ENCODE results near the gene LCK.

LCK gene

GRCh38 chr1:32247983-32248889 lies 2.8 kb upstream of the LCK start (continued):
- 0 out of 2 replicates have a peak, but pooled peaks have one; percentile 13 for TF ChIP-seq ZNF280D (tag by site-specific recombination; IDR thresholded peaks at IDR 0.05)
- TF ChIP-seq YY1 (tag by site-specific recombination; IDR thresholded peaks at IDR 0.05): no peak
- no peak for TF ChIP-seq ZNF391 (tag by site-specific recombination; IDR thresholded peaks at IDR 0.05; ENCODE audit: borderline replicate concordance, low read depth)
- no peak for TF ChIP-seq ZNF16 (tag by site-specific recombination; IDR thresholded peaks at IDR 0.05; ENCODE audit: low read depth)
- no peak for TF ChIP-seq ZNF366 (tag by site-specific recombination; conservative IDR thresholded peaks at IDR 0.05)
- TF ChIP-seq ZNF416 (tag by site-specific recombination; IDR thresholded peaks at IDR 0.05): no peak
- peak; percentile 88 for TF ChIP-seq ZNF600 (tag by site-specific recombination; IDR thresholded peaks at IDR 0.05)
- no peak for TF ChIP-seq ZNF488 (tag by site-specific recombination; IDR thresholded peaks at IDR 0.05)
- no peak for TF ChIP-seq ZNF292 (tag by site-specific recombination; IDR thresholded peaks at IDR 0.05; ENCODE audit: borderline replicate concordance, low read depth)
- TF ChIP-seq ZNF561 (tag by site-specific recombination; IDR thresholded peaks at IDR 0.05; ENCODE audit: borderline replicate concordance): no peak; the same call in 1 of the 2 replicates
- no peak for TF ChIP-seq ATF2 (tag by site-specific recombination; IDR thresholded peaks at IDR 0.05; ENCODE audit: low read depth)
- TF ChIP-seq ZNF114 (tag by site-specific recombination; IDR thresholded peaks at IDR 0.05): no peak
- TF ChIP-seq, protein P1, sequence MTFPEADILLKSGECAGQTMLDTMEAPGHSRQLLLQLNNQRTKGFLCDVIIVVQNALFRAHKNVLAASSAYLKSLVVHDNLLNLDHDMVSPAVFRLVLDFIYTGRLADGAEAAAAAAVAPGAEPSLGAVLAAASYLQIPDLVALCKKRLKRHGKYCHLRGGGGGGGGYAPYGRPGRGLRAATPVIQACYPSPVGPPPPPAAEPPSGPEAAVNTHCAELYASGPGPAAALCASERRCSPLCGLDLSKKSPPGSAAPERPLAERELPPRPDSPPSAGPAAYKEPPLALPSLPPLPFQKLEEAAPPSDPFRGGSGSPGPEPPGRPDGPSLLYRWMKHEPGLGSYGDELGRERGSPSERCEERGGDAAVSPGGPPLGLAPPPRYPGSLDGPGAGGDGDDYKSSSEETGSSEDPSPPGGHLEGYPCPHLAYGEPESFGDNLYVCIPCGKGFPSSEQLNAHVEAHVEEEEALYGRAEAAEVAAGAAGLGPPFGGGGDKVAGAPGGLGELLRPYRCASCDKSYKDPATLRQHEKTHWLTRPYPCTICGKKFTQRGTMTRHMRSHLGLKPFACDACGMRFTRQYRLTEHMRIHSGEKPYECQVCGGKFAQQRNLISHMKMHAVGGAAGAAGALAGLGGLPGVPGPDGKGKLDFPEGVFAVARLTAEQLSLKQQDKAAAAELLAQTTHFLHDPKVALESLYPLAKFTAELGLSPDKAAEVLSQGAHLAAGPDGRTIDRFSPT (tag by site-specific recombination; IDR thresholded peaks at IDR 0.05): peak; percentile 24; the same call in 1 of the 2 replicates
- no peak for TF ChIP-seq ZNF843 (tag by site-specific recombination; IDR thresholded peaks at IDR 0.05)
- no peak for TF ChIP-seq ZSCAN23 (tag by site-specific recombination; IDR thresholded peaks at IDR 0.05)
- no peak for TF ChIP-seq ZNF785 (tag by site-specific recombination; IDR thresholded peaks at IDR 0.05)
- TF ChIP-seq SETDB1 (IDR thresholded peaks at IDR 0.05; ENCODE audit: insufficient read length, low read length): no peak
- no peak for TF ChIP-seq ZNF776 (tag by site-specific recombination; IDR thresholded peaks at IDR 0.05; ENCODE audit: borderline replicate concordance)
- TF ChIP-seq ZNF777 (tag by site-specific recombination; IDR thresholded peaks at IDR 0.05; ENCODE audit: borderline replicate concordance): no peak
- TF ChIP-seq, protein P2, sequence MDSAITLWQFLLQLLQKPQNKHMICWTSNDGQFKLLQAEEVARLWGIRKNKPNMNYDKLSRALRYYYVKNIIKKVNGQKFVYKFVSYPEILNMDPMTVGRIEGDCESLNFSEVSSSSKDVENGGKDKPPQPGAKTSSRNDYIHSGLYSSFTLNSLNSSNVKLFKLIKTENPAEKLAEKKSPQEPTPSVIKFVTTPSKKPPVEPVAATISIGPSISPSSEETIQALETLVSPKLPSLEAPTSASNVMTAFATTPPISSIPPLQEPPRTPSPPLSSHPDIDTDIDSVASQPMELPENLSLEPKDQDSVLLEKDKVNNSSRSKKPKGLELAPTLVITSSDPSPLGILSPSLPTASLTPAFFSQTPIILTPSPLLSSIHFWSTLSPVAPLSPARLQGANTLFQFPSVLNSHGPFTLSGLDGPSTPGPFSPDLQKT (IDR thresholded peaks at IDR 0.05; ENCODE audit: borderline replicate concordance, low read depth, low read length): no peak
- TF ChIP-seq, protein P3, sequence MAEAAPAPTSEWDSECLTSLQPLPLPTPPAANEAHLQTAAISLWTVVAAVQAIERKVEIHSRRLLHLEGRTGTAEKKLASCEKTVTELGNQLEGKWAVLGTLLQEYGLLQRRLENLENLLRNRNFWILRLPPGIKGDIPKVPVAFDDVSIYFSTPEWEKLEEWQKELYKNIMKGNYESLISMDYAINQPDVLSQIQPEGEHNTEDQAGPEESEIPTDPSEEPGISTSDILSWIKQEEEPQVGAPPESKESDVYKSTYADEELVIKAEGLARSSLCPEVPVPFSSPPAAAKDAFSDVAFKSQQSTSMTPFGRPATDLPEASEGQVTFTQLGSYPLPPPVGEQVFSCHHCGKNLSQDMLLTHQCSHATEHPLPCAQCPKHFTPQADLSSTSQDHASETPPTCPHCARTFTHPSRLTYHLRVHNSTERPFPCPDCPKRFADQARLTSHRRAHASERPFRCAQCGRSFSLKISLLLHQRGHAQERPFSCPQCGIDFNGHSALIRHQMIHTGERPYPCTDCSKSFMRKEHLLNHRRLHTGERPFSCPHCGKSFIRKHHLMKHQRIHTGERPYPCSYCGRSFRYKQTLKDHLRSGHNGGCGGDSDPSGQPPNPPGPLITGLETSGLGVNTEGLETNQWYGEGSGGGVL (tag by site-specific recombination; IDR thresholded peaks at IDR 0.05): no peak
- TF ChIP-seq ZNF544 (tag by site-specific recombination; IDR thresholded peaks at IDR 0.05): no peak
- TF ChIP-seq, protein P4, sequence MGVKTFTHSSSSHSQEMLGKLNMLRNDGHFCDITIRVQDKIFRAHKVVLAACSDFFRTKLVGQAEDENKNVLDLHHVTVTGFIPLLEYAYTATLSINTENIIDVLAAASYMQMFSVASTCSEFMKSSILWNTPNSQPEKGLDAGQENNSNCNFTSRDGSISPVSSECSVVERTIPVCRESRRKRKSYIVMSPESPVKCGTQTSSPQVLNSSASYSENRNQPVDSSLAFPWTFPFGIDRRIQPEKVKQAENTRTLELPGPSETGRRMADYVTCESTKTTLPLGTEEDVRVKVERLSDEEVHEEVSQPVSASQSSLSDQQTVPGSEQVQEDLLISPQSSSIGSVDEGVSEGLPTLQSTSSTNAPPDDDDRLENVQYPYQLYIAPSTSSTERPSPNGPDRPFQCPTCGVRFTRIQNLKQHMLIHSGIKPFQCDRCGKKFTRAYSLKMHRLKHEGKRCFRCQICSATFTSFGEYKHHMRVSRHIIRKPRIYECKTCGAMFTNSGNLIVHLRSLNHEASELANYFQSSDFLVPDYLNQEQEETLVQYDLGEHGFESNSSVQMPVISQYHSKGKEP (tag by site-specific recombination; IDR thresholded peaks at IDR 0.05): peak; percentile 92
- no peak for TF ChIP-seq ZNF266 (tag by site-specific recombination; IDR thresholded peaks at IDR 0.05; ENCODE audit: low read depth)
- TF ChIP-seq BCL11B (tag by site-specific recombination; IDR thresholded peaks at IDR 0.05; ENCODE audit: low read depth): peak; percentile 54; the same call in 1 of the 2 replicates
